ENCODE data around the gene FAM184A.

FAM184A gene

GRCh38 chr6:118914598-118914997 is 163.9 kb downstream of the FAM184A start:
- DNase-seq (ENCODE audit: low spot score) = no peak

DNA sequence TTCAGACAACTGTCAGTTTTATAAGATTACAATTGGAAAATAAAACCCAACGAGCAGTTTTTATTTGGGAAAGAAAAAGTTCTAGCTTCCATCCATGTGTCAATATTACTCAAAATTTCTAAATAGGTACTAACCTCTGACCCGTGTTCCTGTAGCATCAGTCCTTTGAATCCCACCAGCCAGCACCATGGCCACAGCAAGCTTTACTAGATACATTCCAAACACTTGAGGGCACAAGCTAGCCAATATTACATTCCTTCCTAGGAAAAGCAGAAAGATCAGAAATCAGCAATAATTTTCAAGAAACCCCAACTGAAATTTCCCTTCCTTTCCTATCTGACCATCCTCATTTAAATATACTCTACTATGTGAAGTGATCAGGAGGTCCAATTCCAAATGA is 165.3 kb downstream of the FAM184A start:
- DNase-seq (ENCODE audit: low spot score) = no peak

DNA sequence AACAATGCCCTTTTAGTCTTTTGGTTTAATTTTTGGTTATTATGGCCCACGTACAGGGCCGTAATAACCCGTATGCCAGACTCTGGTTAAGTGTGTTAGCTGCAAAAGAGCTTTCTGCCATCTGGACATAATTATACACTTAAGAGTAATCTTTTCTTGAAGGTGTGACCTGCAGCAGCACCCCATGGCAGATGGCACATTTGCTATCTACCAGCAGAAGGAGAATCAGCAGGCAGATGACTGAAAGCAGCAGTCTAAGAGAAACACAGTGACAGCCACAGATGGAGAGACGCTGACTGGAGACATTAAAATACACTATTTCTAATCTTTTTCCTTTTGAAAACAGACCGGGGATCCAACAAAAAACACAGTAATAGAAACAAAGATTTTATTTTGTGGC is 165.8 kb downstream of the FAM184A start:
- no peak for DNase-seq (ENCODE audit: low spot score)

Measured in globus pallidus (tissue), 1 donor.